LHCN-M2 (cell line): ENCODE data around the gene AP1M2. TPM values are rescaled to one million over a fixed set of nuclear protein-coding genes. Genes with fewer than 3 reads are reported as not detected.
"Not testable (repeated sequence)": the region's sequence is repeated elsewhere in the genome, so short reads cannot be mapped to it uniquely, and the experiment has no call there.

ENCODE experiments used
- DNase-seq: peaks from one replicate; pipeline ENCODE4 v3.0.0-alpha.2; 2012; ENCODE audit warnings: low read depth
- total RNA-seq: library from RNA; depleted of rRNA; stranded (reverse); fragments of >200 nt; gene quantifications from 2 replicates; pipeline ENCODE4 v1.2.3, GENCODE V29; 2014

The AP1M2 gene
- total RNA-seq, 1 experiment from 2014 or later: not detected

GRCh38 chr19:10565567-10566407, 21.3 kb downstream of the AP1M2 start, which contains the start of gene KRI1:
Gene KRI1, minus strand, starts transcription at chr19:10566010. Its CDS starts 11 bp downstream, at chr19:10565999.
- peak; percentile 95 for DNase-seq

DNA sequence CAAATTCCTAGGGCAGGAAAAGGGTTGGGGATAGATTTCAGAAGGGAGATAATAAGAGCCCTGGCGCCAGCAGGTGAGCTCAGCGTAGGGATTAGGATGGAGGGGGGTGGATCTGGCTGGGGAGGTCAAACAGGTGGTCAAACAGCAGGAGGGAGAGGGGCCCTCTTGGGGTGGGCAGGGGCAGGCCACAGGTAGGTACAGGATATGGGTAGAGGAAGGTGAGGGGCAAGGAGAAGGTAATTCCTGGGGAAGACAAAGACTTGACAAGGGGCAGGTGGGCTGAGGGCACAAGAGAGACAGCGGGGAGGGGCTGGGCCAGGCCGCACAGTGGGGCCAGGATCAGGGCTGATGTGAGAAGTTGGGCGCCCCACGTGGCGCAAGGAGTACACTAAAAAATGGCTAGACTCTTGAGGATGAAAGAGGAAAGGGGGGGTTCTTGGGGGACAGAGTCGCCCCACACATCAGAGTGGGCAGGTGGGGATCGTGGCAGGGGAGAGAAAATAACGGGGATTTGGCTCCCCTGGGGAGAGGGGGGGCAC, 22.0 kb downstream of the AP1M2 start:
- DNase-seq: peak; percentile 57

DNA sequence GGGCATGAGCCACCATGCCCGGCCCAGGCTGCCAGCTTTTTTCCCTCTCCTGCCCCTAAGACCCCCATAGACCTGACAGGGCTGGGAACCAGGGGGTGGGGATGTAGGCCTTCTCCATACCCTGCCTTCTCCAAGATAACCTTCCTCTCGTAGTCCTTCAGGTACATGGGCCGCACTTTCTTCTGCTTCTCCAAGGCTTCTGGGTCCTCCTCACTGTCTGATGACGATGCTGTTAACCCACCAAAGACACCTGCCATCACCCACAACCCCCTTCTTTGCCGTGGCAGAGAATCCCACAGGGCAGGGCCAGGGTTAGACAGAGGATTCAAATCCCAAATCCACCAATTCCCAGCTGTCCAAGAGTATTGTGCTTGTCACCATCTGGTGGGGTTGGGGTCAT, 24.5 kb downstream of the AP1M2 start:
- DNase-seq: no peak

GRCh38 chr19:10560154-10560553, 27.0 kb downstream of the AP1M2 start:
- DNase-seq: no peak

- no peak for DNase-seq
Observed at GRCh38 chr19:10557603-10558197, 29.4 kb downstream of the AP1M2 start.

DNA sequence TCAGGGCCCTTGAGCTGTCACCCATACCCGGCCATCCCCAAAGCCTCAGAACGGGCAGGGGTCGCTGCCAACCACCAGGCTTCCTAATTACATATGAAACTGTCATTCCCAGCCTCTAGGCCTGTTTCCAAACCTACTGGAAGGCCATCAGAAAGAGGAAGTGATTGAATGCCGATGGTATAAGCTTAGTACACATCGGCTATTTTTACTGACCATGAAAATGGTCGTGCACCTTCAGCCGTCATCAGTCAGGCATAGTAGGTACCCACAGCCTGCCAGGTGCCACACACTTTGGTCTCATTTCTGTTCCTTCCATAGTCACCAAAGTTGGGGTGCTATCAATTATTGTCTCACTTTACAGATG, 31.5 kb downstream of the AP1M2 start:
- DNase-seq: no peak

DNA sequence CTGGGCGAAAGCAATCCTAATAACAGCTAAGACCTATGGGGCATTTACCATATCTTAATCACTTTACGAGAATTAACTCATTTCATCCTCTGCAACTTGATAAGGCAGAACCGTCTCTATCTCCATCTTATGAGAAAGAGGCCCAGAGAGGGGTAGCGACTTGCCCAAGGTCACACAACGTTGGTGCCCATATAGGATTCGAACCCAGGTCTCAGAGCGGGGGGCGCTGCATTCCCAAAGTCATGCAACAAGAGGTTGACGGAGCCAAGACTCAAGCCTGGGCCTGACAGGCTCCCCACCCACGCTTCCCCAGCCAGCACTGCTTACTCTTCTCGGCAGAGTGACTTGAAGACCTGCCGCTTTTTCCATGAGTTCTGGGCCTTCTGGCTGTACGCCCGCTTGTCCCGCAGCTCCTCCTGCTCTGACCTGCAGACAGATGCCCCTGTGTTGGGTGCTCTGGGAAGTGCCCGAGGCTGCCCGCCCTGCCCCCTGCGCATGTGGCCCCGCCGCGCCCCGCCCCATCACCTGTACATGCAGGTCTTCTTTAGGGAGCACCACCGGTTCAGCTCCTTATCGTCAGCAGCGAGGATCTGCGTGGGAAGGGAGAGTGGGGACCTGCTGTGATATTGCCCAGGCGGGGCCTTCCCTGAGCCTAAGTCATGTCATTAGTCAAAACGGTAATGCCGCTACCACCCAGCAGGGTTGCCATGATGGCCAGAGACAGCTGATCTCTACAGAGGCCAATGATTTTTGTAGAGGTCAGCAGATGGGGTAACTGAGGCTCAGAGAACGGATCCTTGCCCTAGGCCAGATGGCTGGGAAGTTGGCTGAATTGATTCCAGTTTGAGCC, 32.1 kb downstream of the AP1M2 start:
- DNase-seq: no peak

- DNase-seq: no peak
Observed at GRCh38 chr19:10553943-10554381, 33.1 kb downstream of the AP1M2 start.

DNA sequence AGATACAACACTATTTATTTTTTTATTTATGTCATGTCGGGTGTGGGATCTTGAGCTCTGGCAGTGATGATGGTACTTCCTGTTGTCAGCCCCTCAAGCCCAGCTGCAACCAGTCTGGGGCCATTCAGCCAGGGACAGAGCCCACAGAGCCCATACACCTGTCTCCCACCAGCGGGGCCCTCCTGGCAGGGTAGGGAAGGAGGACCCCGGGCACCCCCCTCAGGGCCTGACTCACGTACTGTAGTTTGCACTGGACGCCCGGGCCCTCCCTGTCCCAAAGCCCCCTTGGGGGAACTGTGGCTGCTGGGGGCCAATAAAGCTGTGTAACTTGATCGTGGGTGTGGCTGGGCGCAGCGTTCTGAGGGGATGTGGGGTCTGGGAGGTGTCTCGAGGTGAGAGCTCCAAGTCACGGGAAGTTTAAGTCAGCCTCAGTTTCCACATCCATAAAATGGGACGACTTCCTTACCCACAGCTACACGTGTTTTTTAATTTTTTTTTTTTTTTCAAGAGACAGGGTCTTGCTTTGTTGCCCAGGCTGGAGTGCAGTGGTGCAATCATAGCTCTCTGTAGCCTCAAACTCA, 33.9 kb downstream of the AP1M2 start:
- no peak for DNase-seq

DNA sequence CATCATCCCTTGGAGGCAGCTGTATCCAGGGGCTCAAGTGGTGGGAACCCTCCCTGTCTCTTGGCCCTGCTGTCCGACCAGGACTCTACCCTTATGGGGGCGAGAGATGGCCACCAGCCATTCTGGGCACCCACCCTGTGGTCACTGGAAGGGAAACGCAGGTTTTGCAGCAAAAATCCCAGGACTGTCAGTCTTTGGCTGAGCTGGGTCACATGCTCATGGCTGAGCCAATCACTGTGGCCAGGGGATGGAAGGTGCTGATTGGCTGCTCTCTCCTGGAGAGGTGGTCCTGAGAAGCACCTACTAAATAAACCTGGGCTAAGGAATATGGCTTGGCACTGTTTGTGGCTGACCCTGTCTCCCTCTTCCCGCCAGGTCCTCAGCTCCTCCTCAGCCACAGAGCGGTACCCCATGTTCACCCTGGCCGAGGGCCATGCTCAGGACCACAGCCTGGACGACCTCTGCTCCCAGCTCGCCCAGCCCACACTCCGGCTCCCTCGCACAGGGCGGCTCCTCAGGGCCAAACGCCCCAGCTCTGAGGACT, 34.5 kb downstream of the AP1M2 start:
- no peak for DNase-seq

DNA sequence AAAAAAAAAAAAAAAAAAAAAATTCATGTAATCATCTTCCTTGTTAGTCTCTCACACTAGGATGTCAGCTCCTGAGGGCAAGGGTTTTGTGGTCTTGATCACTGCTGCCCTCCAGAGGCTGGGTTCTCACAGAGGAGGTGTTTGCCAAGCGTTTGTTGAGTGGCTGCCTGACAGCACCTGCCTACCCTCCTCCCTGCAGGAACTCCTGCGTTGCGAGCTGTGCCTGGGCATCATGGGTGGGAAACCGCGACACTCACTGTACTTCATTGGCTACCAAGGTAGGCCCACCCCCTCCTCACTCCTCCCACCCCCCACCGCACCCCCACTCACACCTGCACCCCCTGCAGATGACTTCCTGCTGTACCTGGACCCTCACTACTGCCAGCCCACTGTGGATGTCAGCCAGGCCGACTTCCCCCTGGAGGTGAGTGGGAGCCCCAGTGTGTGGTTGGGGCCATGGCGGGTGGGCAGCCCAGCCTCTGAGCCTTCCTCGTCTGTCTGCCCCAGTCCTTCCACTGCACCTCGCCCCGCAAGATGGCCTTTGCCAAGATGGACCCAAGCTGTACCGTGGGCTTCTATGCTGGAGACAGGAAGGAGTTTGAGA, 35.3 kb downstream of the AP1M2 start:
- no peak for DNase-seq

GRCh38 chr19:10551006-10551405, 36.1 kb downstream of the AP1M2 start:
- DNase-seq: not testable (repeated sequence)

GRCh38 chr19:10550336-10550735, 36.8 kb downstream of the AP1M2 start:
- no peak for DNase-seq

GRCh38 chr19:10549733-10550132, 37.4 kb downstream of the AP1M2 start:
- DNase-seq: no peak

GRCh38 chr19:10548746-10549276, 38.3 kb downstream of the AP1M2 start:
- no peak for DNase-seq

- DNase-seq: no peak
Observed at GRCh38 chr19:10546817-10547216, 40.3 kb downstream of the AP1M2 start.

DNA sequence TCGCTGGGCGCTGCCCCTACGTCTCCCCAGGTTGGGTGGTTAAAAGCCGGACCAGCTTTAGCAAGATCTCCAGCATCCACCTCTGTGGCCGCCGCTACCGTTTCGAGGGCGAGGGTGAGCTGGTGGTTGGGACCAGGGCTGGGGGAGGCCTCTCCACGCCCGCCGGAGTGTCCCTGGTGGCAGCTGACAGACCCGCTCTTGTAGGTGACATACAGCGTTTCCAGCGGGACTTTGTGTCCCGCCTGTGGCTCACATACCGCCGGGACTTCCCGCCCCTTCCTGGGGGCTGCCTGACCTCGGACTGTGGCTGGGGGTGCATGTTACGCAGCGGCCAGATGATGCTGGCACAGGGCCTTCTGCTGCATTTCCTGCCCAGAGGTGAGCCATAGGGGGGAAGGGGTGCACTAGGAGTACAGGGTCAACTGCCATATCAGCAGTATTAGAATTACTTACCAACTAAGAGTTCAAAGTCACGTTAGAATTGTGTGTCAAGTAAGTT, 42.3 kb downstream of the AP1M2 start:
- no peak for DNase-seq

DNA sequence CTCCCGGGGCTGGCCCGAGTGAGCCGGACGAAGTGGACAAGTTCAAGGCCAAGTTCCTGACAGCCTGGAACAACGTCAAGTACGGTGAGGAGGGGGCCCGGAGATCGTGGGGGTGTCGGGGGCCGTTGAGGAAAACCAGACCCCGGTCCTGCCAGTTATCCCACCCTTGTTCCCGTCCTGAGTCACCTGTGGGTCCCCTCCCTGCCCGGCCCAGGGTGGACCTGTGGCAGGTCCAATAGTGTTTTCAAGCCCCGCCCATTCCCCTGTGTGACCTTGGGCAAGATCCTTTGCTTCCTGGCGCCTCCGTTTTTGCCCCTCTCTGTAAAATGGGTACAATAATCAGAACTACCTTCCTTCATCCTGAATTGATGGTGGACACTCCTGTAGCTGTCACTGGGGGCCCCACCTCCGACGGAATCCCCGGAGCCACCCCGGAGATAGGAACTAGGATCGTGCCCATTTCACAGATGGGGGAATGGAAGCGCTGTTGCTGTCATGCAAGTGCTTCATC, 42.8 kb downstream of the AP1M2 start:
- no peak for DNase-seq

DNA sequence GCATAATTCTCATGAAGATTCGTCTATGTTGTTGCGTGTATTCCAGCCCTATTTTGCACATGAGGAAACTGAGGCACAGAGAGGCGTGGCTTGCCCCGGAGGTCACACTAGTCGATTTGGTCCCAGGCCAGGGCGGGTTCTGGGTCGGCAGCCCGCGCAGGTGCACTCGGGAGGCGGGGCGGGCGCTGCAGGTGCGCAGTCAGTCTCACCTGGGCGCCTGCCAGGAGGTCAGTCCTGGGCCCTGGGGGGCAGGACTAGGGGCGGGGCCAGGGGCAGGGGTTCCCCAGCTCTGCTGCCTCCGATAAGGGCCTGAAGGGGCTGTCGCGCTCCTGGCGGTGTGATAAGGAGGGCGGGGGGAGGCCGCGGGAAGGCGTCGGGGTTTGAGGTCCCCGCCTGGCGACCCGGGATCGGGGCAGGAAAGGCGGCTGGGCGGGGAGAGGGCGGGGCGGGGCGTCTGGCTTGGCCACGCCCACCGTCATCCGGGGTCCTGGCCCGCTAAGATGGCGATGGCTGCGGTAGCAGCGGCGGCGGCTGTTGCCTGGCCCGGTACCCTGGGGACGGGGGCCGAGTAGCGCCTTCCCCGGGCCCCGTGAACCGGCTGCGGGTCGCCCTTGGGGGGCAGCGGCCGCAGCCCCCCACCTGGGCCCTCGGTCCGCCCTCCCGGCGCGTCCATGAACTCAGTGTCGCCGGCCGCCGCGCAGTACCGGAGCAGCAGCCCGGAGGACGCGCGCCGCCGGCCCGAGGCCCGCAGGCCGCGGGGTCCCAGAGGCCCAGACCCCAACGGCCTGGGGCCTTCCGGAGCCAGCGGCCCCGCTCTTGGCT, 43.5 kb downstream of the AP1M2 start, which contains the start of gene ATG4D:
ATG4D (plus strand) TSS at position 485 of the 822 bp plus-strand sequence; CDS start at position 672, 187 bp downstream.
- peak; percentile 50 for DNase-seq
